Gastrocnemius medialis (tissue), 4 donors: ENCODE results near the gene CACNA2D3.

ENCODE experiments used
- CTCF ChIP-seq, 5 experiments: fragments of 450-650 bp in 3 of 5; fragments of 200-600 bp in 2 of 5; sonication (generic) in 2 of 5; IDR thresholded peaks in 4 of 5; conservative IDR thresholded peaks in 1 of 5; 1 replicate in 4 of 5; 2 replicates in 1 of 5; pipeline ENCODE4 v1.5.1; 2016 to 2019; ENCODE audit warnings: antibody characterized with exemption in 5 of 5, mild to moderate bottlenecking in 3 of 5, moderate library complexity in 3 of 5
- POLR2A ChIP-seq, 2 donors: fragments of 450-650 bp; IDR thresholded peaks; one replicate each; pipeline ENCODE4 v1.6.1; 2017; ENCODE audit warnings: antibody characterized with exemption in 2 of 2, mild to moderate bottlenecking in 2 of 2, moderate library complexity in 2 of 2

- TF ChIP-seq CTCF (IDR thresholded peaks at IDR 0.05 in 4 of 5, conservative IDR thresholded peaks at IDR 0.05 in 1 of 5): no peak
- TF ChIP-seq POLR2A (IDR thresholded peaks at IDR 0.05): no peak
These were observed 527.2 kb downstream of the CACNA2D3 start for GRCh38 chr3:54649551-54649950.
